GM21526 (cell line): ENCODE measurements around the gene LPP.
"Not testable (repeated sequence)": the region's sequence is repeated elsewhere in the genome, so short reads cannot be mapped to it uniquely, and the experiment has no call there.

Experiments
- ATAC-seq: cut with Tn5 transposase; IDR thresholded peaks from one replicate; pipeline ENCODE4 v1.9.1; 2021; ENCODE audit warnings: moderate library complexity; ENCODE audit not compliant: unreplicated experiment, low FRiP score

The LPP gene

DNA sequence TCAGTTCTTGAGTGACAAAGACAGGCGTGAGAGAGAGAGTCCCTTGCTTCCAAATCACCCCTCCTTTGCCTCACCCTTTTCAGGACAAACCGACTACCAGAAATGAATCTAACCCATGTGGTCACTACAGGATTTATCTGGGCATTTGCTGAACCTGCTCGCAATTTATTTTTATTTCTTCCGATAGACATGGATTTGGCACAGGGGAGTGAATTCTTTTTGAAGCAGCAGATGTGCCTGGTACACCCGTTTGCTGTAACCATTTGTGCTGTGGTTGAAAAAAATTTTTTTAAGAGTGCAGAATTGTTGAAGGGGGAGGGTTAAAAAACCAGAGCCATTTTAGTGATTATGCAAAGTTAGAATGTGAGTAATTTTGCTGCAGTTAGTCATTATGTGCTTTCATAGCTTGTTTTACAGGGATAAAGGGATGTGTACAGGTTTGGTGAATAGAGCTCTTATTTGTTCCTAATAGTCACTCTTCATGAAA, 442.0 kb downstream of the LPP start:
- ATAC-seq, result no peak

DNA sequence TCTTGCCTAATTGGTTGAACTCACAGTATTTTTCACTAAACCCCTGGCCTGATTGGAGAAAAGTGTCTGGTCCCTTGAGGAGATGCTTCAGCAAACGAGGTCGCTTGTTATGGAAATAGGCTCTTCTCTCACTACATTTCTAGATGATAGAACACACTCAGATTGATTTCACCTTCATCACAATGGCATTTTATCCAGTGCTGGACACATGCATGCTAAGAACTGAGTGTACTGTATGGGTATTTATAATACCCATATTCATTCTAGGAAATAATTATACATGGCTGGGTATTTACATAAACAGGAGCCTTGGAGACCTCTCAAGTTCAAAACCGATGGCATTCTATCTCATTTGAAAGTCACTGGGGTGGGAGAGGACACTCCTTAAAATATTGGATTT, 444.9 kb downstream of the LPP start:
- no peak for ATAC-seq

DNA sequence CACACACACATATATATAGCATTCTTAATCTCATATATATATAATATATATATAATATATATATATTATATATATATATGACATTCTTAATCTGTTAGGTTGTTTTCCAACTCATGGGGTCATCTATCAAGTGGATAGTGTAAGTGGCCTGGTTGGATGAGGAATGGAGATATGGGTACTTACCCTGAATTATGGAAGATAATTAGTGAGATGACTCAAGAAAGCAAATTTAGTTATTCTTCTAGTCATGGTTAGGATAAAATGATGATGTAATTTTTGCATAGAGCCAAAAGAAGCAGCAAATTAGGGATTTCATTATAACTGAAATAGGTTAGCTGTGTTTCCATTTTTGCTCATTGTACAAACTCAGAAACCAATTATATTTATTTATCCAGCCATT, 448.2 kb downstream of the LPP start:
- ATAC-seq, result no peak

GRCh38 chr3:188602620-188603019, 448.7 kb downstream of the LPP start:
- ATAC-seq, result no peak

GRCh38 chr3:188604651-188605050, 450.7 kb downstream of the LPP start:
- no peak for ATAC-seq

DNA sequence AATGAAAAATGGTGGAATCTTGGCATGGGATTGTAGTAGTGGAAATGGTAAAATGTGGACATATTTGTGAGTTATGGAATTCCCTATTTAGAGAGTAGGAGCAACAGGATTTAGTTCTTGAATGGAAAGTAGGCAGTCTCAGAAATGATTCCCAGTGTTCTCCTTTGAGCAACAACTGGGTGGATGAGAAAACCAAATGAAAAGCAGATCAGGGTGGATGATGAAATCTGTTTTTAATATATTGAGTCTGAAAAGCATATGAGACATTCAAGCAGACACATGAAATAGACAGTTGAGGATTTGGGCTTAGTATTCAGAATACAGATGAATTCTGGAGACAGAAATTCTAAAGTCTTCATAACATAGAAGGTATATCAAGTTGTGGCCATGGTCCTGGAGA, 451.3 kb downstream of the LPP start:
- no peak for ATAC-seq

DNA sequence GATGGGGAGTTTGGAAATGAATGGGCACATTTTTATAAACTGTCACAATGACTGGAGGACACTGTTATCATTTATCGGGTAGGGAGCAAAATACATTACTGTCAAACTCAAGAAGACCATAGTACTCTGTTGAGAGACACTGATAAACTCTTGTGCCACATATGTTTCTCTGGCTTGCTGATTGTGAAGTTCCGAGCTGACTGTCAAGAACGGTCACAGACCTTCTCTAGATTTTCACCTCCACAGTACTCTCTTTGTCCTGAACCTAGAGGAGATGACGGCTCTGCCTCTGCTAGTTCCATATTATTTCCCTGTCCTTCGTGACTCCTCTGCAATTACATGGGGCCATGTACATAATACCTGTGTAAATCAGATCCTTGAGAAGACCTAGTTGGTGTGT, 451.9 kb downstream of the LPP start:
- ATAC-seq, result no peak

GRCh38 chr3:188607805-188608315, 453.9 kb downstream of the LPP start:
- no peak for ATAC-seq

DNA sequence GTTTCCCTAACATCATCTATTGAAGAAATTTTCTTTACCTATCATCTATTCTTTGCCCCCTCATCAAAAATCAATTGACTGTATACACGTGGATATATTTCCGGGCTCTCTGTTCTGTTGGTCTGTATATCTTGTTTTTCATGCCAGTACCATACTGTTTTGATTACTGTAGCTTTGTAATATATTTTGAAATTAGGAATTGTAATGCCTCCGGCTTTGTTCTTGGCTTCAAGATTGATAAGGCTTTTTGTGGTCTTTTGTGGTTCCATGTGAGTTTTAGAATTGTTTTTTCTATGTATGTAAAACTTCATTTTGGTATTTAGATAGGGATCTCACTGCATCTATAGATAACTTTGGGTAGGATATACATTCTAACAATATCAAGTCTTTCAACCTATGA, 454.4 kb downstream of the LPP start:
- no peak for ATAC-seq

DNA sequence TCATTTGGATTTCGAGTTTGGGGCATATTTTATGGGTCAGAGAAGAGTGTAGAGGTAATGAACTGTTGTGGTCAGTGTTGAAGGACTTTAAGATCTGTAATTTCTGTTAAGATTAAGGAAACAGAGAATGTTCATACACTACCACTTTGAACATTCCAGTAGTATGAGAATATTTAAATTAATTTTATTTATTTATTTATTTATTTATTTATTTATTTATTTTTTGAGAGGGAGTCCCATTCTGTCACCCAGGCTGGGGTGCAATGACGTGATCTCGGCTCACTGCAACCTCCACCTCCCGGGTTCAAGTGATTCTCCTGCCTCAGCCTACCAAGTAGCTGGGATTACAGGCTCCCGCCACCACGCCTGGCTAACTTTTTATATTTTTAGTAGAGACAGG, 459.8 kb downstream of the LPP start:
- not testable (repeated sequence) for ATAC-seq

DNA sequence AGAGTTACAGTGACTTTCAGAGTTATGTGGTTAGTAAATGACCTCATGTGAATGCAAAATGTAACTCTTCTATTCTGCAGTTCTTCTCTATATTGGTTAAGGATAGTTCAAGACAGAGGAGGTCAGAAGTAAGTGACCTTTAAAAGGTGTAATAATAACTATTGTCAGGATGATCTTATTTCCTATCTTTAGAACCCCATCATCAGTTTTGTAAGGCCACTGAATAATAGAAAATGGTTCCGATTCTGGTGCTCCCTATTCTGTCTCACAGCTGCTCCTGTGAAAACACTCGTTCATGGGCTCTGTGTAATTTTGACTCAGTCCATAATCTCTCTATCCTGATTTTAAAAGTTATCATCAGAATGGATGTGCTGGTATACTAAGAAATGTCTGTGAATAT, 463.3 kb downstream of the LPP start:
- ATAC-seq, result no peak

DNA sequence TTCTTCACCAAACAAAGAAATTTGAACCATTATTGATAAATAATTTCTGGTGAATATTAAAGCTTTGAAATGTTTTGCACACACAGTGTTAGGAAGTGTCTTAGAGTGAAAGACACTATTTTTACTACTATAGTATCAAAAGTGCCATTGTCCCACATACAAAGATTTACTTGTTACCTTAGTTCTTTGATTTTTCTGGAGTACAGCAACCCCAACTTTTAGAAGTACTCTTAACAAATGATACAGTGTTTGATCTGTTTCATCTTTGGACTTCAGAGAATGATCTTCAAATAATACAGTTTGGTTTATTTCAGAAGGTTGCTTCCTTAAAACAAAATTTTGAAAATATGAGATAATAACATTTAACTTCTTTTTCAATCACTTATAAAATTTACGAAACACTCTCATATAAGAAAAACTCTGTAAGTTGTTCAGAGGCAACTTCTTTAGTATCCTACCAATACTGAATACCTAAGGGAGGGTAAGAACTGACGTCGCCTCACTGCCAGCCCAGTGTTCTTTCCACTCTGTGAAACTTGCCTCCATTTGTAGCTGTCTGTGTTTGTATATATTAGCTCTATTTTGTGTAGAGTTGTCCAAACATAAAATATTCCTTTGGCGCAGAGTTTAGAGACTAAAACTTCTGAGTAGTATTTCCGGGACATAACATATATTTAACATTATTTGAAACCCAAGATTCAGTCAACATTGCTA, 464.2 kb downstream of the LPP start:
- ATAC-seq, result no peak

- no peak for ATAC-seq
Measured at GRCh38 chr3:188620752-188621151, 466.8 kb downstream of the LPP start.

DNA sequence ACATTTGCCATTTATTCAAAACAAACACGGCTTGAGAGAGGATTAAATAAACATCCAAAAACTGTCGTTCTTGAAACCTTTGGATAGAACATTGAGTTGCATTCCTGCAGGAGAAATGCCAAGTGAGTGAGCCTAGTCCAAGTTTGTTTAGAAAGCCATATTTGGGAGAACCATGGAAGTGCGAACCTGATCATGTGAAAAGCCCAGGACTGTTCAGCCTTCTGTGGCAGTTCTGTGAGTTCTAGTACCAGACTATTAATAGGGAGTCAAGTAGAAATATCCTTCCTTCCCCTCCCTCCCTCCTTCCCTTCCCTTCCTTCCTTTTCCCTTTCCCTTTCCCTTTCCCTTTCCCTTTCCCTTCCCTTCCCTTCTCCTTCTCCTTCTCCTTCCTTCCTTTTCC, 470.4 kb downstream of the LPP start:
- ATAC-seq, result no peak

- no peak for ATAC-seq
Measured at GRCh38 chr3:188624828-188625227, 470.9 kb downstream of the LPP start.

- no peak for ATAC-seq
Measured at GRCh38 chr3:188627652-188628051, 473.7 kb downstream of the LPP start.

DNA sequence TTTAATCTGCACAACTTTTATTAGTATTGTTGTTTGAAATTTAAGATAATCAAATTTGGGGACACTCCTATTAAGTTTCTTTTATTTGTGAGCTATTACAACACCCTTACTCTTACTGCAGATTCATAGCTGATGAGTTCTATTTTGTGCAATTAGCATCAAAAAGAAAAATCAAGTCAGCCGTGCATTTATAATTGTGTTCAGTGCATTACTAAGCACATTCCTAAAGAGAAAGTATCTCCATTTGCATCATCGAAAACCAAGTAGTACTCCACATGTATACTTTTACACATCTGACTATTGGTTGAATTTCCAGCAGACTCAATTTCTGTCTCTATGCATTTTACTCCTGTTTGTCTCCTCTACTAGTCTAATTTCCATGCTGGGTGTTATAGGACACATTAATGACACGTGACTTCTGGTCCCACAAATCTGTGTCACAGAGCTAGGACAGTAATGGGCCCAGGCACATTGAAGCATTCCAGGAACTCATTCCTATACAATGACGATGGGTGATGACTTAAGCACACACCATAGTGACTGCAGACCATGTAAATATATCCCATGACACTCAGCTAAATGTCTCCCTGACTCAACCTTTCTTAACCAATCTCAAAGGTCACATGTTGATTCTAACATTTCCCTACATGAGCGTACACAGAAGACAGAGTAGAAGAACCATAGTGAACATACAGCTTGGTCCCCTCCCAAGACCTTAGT, 477.5 kb downstream of the LPP start:
- no peak for ATAC-seq

- ATAC-seq, result no peak
Measured at GRCh38 chr3:188633206-188633605, 479.2 kb downstream of the LPP start.

GRCh38 chr3:188634285-188634684, 480.3 kb downstream of the LPP start:
- no peak for ATAC-seq

DNA sequence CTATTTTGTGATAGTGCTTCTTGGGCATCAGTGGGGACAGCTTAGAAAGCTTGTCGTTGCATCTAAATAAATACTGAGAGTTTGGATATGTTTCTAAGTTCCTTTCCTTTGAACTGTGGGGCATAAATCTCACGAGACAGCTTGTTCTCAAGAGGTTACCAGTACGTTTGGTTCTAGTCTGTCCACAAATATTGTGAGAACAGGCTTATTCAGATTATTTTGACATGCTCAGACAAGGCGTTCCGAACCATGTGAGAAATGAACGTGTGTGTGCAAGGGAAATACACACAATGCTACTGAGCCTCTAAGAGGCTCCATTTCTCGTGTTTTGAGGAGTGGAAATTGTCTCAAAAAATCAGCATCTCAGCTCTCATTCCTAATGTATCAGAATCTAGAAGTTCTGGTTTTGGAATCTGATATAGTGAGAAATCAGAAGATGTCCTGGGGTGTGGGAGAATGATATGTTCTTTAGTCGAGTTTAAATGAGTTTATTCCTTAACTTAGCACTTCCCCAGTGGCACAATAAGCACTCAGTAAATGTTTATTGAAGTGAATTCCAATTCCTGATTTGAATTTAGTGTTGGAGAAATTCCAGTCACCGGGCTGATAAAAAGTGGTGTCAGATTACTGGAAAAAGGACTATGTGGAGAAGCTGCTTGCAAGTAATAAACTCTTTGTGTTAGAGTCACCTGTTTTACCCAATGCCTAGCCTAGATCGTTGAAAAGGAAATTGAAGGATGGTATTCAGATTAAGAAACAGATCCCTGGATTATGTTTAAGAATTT, 481.5 kb downstream of the LPP start:
- no peak for ATAC-seq

DNA sequence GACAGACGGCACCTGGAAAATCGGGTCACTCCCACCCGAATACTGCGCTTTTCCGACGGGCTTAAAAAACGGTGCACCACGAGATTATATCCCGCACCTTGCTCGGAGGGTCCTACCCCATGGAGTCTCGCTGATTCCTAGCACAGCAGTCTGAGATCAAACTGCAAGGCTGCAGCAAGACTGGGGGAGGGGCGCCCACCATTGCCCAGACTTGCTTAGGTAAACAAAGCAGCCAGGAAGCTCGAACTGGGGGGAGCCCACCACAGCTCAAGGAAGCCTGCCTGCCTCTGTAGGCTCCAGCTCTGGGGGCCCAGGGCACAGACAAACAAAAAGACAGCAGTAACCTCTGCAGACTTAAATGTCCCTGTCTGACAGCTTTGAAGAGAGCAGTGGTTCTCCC, 482.3 kb downstream of the LPP start:
- ATAC-seq, result not testable (repeated sequence)
